Pancreas (tissue), 10 donors: ENCODE measurements around the gene PPT2. TPM values are rescaled to one million over a fixed set of nuclear protein-coding genes. Genes with fewer than 3 reads are reported as not detected.
"Not testable (repeated sequence)": the region's sequence is repeated elsewhere in the genome, so short reads cannot be mapped to it uniquely, and the experiment has no call there.

Source experiments
- ATAC-seq, 4 donors: fragments of 200-7000 bp; cut with Tn5 transposase; one replicate each; pipeline versions ENCODE4 v1.8.0 to v1.9.1; 2020; ENCODE audit warnings: mild to moderate bottlenecking in 4 of 4, moderate library complexity in 4 of 4
- DNase-seq, 6 donors: peaks; one replicate each; pipeline ENCODE4 v3.0.0-alpha.2; 2020
- FAIRE-seq: peaks from 2 replicates; lab custom pipeline; 2012; peaks lifted over from hg19 to GRCh38; lab: Jason Lieb, UNC
- H3K27ac ChIP-seq, 4 donors: fragments of 200-600 bp; sonication (generic); 1 replicate in 3 of 4; 2 replicates in 1 of 4; pipeline versions ENCODE4 v1.5.0 to v1.8.0; 2020
- H3K27me3 ChIP-seq, 4 donors: fragments of 200-600 bp; one replicate each; pipeline ENCODE4 v1.8.0; 2021
- H3K36me3 ChIP-seq, 3 donors: fragments of 200-600 bp; sonication (generic) in 1 of 3; one replicate each; pipeline versions ENCODE4 v1.5.0 to v1.8.0; 2020 to 2021
- H3K4me1 ChIP-seq, 3 donors: fragments of 200-600 bp; one replicate each; pipeline ENCODE4 v1.8.0; 2021
- H3K4me3 ChIP-seq, 4 donors: fragments of 200-600 bp; sonication (generic) in 2 of 4; one replicate each; pipeline versions ENCODE4 v1.5.0 to v1.8.0; 2020 to 2021
- H3K9me3 ChIP-seq, 4 donors: fragments of 200-600 bp; one replicate each; pipeline ENCODE4 v1.8.0; 2021
- CTCF ChIP-seq, 4 donors: fragments of 200-600 bp; sonication (generic) in 3 of 4; IDR thresholded peaks; one replicate each; pipeline versions ENCODE4 v1.5.0 to v1.8.0; 2021; ENCODE audit warnings: antibody characterized with exemption in 4 of 4
- WGBS, 2 donors: extraction: QIAGEN DNeasy Blood & Tissue Kit; methylation state at CpG; one replicate each; pipeline ENCODE4 v1.1.7; 2013; 5-methylcytosine and 5-hydroxymethylcytosine counted together
- intact Hi-C, 3 donors: fragments of 100-400 bp; cut with DNase I; formaldehyde crosslinking; loops; one replicate each; pipeline versions ENCODE4 v1.11.1 to v1.14.2; 2022
- polyA plus RNA-seq, 2 donors: library from polyadenylated mRNA; stranded (reverse); fragments of 200-250 nt; gene quantifications; one replicate each; pipeline ENCODE4 v1.2.3, GENCODE V29; 2013
- total RNA-seq, 6 donors: library from RNA; stranded (reverse); fragmentation: NEBNext Ultra II Directional in 4 of 6; extraction: Animal tissue kit (Norgen Biotek cat#: 25700) in 4 of 6; gene quantifications; one replicate each; pipeline versions ENCODE4 v1.2.1 to v1.2.4, GENCODE V29; 2021 to 2023
- donor health status: healthy with polysubstance abuse.
- donor health status: DM: no; HTN: no; CAD: no; lungs with moderate emphysema.
- donor health status: DM: no; HTN: no; CAD: no.
- donor health status: control.
- donor health status: control.
- donor health status: Bipolar disorder and iron deficiency.
- donor health status: DM: yes; HTN: yes; CAD: no.
- donor health status: DM: no; HTN: no; CAD: no.
- donor health status: DM: no; HTN: no; CAD: no.
- donor health status: DM: yes; HTN: yes; CAD: no.

The PPT2 gene
- total and polyA plus RNA-seq, 8 donors, result 5.6 to 13.9 (median 8.4) TPM

- TF ChIP-seq CTCF (IDR thresholded peaks at IDR 0.05), result no peak
- WGBS, 2 donors, result 67 to 82% methylated on average over 9 of the region's 9 CpGs
- intact Hi-C loops, result no loop called here
- Histone ChIP-seq H3K27ac (no peak overlapping the region), H3K27me3 (no peaks in the 10 kb centered on the region), H3K4me3 (no peak overlapping the region), H3K36me3 (no peaks in the 10 kb centered on the region), H3K4me1 (peaks cover 0 to 2% (median 0%) of the 10 kb centered on the region in 3 donors), H3K9me3 (no peaks in the 10 kb centered on the region)
- ATAC-seq, result no peak
- no peak for FAIRE-seq
- peak in 1 of 6 donors; percentile 42 for DNase-seq
These were observed 48.2 kb downstream of the PPT2 start for GRCh38 chr6:32202186-32202585.

GRCh38 chr6:32203426-32204267 lies 49.7 kb downstream of the PPT2 start:
- Histone ChIP-seq H3K4me1 (no peaks in the 10 kb centered on the region), H3K4me3 (no peak overlapping the region), H3K27me3 (no peaks in the 10 kb centered on the region), H3K9me3 (no peaks in the 10 kb centered on the region), H3K36me3 (no peaks in the 10 kb centered on the region), H3K27ac (no peak overlapping the region)
- no peak for FAIRE-seq
- ATAC-seq, result no peak
- no peak for DNase-seq
- no peak for TF ChIP-seq CTCF (IDR thresholded peaks at IDR 0.05)
- WGBS, 2 donors, result 55 to 69% methylated on average over 9 of the region's 9 CpGs
- intact Hi-C loops, result no loop called here

- Histone ChIP-seq H3K36me3 (no peaks in the 10 kb centered on the region), H3K27ac (no peak overlapping the region), H3K4me3 (no peak overlapping the region), H3K4me1 (no peaks in the 10 kb centered on the region), H3K9me3 (no peaks in the 10 kb centered on the region), H3K27me3 (no peaks in the 10 kb centered on the region)
- intact Hi-C loops, result no loop called here
- FAIRE-seq (no peak), ATAC-seq (no peak), DNase-seq (no peak)
- no peak for TF ChIP-seq CTCF (IDR thresholded peaks at IDR 0.05)
- WGBS, 2 donors, result 74 to 83% methylated on average over 3 of the region's 3 CpGs
These were observed 50.4 kb downstream of the PPT2 start for GRCh38 chr6:32204268-32204715.

GRCh38 chr6:32208996-32209395 lies 55.1 kb downstream of the PPT2 start:
- no peak for FAIRE-seq
- no peak for TF ChIP-seq CTCF (IDR thresholded peaks at IDR 0.05)

GRCh38 chr6:32210191-32210601 lies 56.3 kb downstream of the PPT2 start:
- no peak overlapping the region for H3K27ac ChIP-seq
- no peaks in the 10 kb centered on the region for H3K36me3 ChIP-seq
- no peaks in the 10 kb centered on the region for H3K4me1 ChIP-seq
- no peak for TF ChIP-seq CTCF (IDR thresholded peaks at IDR 0.05)
- no peaks in the 10 kb centered on the region for H3K27me3 ChIP-seq
- ATAC-seq, result no peak
- FAIRE-seq, result no peak
- no peak overlapping the region for H3K4me3 ChIP-seq
- no peaks in the 10 kb centered on the region for H3K9me3 ChIP-seq
- WGBS, 2 donors, result 70 to 76% methylated on average over 5 of the region's 5 CpGs
- intact Hi-C loops, result no loop called here
- no peak for DNase-seq

More at GRCh38 chr6:32208996-32209395, 55.1 kb downstream of the PPT2 start:
- intact Hi-C loops, result no loop called here
- Histone ChIP-seq H3K27me3 (no peaks in the 10 kb centered on the region), H3K9me3 (no peaks in the 10 kb centered on the region), H3K4me1 (no peaks in the 10 kb centered on the region), H3K4me3 (no peak overlapping the region), H3K27ac (no peak overlapping the region), H3K36me3 (no peaks in the 10 kb centered on the region)
- DNase-seq (no peak), ATAC-seq (no peak)
- WGBS, 2 donors, result 39 to 54% methylated on average over 1 of the region's 1 CpG

- H3K27me3 ChIP-seq, H3K36me3 ChIP-seq, H3K4me1 ChIP-seq, ATAC-seq, DNase-seq, H3K4me3 ChIP-seq, intact Hi-C loops, H3K27ac ChIP-seq, H3K9me3 ChIP-seq, FAIRE-seq: not testable (repeated sequence)
- 78 to 80% methylated on average over 4 of the region's 4 CpGs for WGBS, 2 donors
These were observed 57.5 kb downstream of the PPT2 start for GRCh38 chr6:32211432-32211831.
